HG02938 (cell line): ENCODE data around the gene EPS15.
"Not testable (repeated sequence)": the region's sequence is repeated elsewhere in the genome, so short reads cannot be mapped to it uniquely, and the experiment has no call there.

Experiments
- ATAC-seq: cut with Tn5 transposase; IDR thresholded peaks from one replicate; pipeline ENCODE4 v1.9.1; 2021; ENCODE audit warnings: mild to moderate bottlenecking, moderate library complexity; ENCODE audit not compliant: unreplicated experiment

The EPS15 gene

DNA sequence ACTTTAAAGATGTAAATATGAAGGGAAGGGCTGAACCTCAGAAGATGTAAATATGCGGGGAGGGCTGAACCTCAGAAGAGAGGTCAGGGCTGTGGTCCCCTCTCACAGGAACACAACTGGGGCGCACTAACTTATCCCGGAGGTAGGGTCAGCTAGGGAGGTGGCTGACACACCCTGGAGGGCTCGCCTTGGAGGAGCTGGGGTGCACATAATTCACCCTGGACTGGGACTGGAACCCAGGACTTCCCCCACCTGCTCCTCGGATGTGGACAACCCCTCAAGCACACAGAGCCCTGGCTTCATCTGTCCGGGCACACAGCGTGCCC lies 174.8 kb downstream of the EPS15 start:
- no peak for ATAC-seq

DNA sequence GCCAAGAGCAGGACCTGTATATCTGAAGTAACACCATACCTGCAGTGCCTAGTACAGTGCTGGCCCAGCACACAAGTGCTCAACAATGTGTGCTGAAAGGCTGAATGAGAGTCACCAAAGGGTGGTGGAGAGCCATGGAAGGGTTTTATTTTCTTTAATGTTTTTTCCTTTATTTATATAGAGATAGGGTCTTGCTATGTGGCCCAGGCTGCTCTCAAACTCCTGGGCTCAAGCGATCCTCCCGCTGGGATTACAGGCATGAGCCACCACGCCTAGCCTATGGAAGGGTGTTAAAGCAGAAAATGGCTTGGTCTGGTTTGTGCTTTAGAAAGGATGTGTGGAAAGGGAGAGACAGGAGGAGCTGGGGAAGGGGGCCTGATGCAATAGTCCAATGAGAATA lies 175.4 kb downstream of the EPS15 start:
- no peak for ATAC-seq

DNA sequence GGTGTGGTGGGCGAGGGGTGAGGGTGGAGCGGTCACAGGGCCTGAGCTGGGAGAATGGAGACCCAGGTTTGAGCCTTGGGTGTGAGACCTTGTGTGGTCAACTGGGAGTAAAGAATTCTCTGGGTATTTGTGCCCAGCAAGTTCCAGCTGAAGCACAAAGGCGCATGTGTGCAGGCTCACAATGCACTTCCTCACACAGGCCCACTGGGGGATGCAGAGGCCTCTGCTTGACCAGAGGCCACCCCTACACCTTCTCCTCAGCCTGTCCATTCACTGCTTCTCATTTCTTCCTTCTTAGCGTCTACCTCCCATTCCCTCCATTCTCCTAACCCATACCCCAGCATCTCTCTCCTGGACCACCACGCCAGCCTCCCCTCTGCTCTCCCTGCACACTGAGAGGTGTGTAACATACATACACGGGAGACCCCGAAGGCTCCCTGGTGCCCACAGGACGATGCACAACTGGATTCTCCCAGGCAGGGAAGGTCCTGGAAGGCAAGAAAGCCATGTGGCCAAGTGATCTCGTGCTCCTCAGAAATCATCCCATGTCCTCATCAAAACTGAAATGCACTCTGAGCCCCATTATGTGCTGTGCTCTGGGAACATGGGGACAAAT lies 176.4 kb downstream of the EPS15 start:
- ATAC-seq: peak; percentile 6

DNA sequence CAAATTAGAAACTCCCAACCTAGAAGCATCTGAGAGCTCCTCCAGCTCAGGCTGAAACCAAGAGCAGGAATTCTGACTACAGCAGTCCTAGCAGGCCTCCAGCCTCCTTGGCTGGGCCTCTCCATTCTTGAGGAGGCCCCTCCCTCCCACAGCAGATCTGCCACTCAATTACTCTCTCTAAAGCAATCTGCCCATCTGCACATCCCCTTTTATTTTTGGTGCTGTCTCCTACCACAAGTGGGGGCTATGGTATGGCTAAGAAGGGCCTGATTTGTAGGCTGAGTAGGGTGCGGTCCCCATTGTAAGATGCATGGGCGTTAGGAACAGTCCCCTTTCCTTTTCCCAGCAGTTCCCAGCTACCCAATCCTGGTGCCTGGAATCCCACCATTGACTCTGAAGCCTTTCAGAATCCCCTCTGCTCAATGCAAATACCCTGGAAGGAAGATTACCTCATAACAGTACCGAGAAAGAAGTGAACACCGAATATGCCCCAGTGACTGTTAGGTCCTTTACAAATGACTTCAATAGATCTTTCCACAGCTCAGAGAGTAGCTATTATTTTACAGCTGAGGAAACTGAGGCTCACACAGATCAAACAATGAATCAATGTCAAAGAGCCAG lies 177.1 kb downstream of the EPS15 start:
- peak; percentile 63 for ATAC-seq

DNA sequence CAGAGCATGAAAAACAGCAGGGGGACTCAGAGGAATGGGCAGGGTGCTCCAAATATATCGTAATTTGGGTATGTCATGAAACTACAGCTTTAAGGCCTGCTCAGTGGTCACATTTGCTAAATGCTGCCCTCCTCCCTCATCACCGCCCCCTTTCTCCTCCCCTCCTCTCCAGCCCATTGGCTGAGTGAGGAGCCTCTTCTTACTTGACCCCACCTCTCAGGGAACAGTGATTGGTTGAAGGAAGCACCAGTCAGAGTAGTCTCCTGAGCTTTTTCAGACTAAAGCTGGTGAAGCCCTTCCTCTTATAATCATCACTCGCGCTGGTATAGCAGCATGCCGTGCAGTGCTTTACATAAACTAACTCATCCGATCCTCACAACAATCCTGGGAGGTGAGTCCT lies 178.7 kb downstream of the EPS15 start:
- ATAC-seq: no peak

DNA sequence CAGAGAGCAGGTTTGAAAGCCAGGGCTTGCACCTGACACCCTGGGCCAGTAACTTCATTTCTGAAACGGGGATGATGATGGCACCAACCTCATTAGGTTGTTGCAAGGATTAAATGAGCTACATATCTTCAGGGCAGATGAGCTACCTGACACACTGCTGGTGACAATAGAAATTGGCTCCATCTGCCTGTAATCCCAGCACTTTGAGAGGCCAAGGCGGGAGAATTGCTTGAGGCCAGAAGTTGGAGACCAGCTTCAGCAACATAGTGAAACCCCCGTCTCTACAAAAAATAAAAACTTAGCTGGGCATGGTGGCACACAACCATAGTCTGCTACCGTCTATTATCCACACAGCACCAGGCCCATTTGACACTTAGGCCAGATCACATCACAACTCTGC lies 182.4 kb downstream of the EPS15 start:
- ATAC-seq: no peak

DNA sequence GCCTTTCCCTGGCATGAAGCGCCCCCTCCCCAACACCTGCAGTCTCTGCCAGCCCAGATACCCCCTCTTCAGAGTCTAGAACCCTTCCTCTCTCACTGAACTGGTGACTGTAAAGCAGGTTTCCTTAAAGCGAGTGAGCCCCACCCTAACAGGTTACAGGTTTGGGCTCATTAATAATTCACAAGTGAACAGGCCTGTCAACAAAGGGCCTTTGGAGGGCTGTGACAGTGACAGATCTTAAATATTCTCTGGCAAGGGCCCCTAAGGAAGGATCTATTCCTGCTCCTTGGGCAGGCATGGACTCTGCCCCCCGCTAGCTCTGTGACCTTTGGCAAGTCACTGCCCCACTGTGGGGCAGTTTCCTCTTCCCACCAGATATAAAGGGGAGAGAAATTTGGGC lies 183.1 kb downstream of the EPS15 start:
- ATAC-seq: no peak

DNA sequence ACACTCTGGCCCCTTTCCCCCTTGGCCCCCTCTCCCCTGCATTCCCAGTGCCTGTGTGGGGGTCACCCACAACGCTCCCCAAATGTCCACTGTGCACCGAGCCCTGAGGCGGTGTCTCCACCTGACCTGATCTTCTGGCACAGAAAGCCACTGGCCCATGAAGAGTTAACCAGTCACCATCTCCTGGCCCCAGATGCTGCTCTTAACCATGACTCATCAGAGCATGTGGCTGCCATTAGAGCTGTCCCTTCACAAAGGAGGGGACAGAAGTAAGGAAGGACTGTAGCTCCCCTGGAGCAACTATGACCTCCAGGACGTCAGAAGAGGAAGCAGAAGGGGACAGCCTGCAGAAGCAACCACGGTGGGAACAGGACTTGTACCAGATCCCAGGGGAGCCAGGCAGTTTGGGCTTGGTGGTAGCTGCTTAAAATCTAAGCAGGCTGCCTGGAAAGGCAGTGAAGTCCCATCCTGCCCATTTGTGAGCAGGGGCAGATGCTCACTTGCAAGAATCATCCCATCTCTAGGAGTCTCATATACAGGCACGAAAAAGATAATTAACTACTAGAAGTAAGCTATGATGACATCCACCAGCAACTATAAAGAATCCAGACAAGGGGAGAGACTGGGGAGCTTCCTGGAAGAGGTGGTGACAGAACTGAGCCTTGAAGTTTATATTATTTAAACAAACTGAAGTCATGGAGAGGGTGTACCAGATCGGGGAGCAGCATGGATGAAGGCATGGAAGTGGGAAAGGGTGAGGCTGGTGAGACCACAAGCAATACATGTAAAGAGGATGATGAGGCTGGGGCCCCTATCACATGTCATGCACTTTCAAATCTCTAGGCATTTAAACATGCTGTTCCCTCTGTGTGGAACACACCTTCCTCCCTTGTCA lies 187.6 kb downstream of the EPS15 start:
- ATAC-seq: no peak

DNA sequence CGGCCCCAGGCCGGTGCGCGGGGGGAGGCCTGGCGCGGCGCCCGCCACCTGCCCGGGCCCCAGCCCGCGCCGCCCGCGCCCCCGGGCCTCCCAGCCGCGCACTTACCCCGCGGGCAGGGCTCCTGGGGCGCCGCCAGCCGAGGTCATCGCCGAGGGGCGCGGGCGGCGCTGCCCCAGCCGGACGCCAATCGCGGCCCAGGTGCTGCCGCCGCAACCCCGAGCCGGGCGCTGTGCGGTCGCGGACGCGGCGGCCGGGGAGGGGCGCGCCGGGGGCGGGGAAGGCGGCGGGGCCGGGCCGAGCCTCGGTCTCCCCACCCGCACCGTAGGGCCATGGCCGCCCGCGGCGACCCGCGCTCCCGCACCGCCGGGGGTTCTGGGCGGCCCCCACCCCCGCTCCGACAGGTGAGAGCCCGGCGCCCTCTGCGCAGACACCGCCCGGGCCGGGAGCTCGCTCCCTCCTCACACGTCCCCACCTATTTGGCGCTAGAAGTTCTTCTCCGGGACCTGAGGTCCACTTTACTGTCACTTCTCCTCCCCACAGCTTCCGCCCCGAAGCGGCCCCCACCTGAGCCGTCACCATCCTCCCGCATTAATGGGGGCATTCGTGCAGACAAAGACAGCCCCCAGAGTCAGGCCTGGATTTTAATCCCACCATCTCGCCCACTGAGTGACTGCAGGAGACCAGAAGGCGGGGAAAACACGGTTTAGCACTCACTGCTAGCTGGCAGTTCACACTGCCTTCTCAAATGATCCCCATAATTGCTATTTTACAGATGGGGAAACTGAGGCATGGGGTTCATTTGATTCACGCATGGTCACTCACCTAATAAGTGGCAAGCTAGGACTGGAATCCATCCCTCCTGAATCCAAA lies 188.5 kb downstream of the EPS15 start, which contains the start of gene TTC39A:
TSS of gene TTC39A (minus strand) at position 232 of the 871 bp plus-strand sequence. CDS start at position 147, 85 bp downstream.
- ATAC-seq: no peak

DNA sequence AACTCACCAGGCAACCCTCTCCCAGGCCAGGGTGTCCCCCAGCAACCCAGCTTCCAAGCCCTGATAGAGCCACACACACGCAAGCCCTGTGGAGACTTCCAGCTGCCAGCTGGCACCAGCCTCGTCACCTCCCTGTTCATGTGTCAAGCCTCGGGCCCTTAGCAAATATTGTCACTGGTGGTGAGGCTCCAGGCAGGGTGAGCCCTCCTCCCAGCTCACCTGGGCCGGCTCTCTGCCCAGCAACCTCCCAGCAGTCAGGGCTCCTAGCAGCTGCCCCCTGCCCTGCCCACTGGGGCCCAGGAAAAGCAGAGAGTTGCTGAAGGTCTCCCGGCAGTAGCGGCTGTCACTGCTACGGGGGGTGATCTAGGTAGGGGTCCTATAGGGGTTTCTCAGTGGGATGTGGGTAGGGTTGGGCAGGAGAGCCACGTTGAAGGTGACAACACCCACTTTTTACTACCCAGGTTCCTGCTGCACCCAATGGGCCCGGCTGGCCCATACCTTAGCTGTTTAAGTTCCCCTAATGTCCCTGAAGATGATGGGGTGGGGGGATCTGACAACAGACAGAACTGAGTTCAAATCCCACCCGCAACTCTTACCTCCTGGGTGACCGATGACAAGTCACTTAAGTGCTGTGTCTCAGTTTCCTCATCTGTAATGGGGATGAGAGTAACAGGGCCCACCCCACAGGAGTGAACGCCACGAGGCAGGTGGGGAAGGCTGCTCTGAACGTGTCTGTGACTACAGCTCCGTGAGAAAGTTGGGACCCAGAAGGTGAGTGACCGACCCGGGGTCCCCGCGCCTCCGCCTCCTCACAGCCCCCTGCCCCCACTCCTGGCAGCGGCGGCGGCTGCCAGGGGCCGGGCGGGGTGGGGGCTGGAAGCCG lies 189.4 kb downstream of the EPS15 start:
- ATAC-seq: no peak

DNA sequence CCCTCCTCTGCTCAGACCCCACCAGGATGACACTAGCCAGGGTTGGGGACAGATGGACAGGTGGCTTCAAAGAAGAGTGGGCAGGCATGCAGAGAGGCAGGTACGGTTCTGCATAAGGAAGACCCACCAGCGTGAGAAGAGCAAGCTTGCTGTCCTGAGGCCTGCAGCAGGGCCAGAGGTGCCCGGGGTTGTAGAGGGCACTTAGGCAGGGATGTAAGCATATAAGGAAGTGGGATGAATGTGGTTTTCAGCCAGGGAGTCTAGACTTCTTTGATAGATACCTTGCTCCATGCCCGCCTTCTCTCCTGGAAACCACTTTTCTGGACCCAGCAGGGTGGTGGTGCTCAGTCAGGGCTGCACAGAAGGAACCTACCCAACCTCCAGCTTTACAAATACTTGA lies 190.1 kb downstream of the EPS15 start:
- no peak for ATAC-seq

DNA sequence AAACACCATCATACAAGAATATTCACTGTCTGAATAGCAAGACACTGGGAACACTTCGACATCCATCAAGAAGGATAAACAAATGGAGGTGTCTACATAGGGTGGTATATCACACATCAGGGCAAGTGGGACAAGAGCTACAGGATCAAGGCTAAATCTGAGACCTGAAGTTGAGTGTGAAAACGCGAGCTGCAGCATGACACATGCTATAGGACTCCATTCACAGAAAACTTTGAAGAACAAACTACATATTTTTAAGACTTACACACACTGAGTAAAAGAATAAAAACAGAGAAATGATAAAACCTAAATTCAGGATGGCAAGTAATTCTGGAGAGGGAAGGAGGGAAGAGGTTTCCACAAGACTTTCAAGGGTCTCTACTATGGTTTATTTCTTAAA lies 190.8 kb downstream of the EPS15 start:
- no peak for ATAC-seq

DNA sequence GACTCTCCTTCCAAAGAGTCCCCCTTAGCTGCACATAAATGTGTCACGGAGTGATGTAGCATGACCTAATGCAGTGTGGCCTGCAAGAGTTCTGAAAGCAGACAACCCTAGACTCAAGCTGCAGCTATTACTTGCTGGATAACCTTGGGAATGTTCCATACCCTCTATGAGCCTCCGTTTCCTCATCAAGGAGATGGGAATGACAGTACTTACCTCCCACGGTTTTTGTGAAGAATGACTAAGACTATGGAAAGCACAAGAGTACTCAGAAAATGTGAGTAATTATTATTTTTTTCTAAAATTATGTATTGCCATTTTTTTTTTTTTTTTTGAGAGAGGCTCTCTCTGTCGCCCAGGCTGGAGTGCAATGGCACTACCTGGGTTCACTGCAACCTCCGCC lies 191.7 kb downstream of the EPS15 start:
- ATAC-seq: no peak

DNA sequence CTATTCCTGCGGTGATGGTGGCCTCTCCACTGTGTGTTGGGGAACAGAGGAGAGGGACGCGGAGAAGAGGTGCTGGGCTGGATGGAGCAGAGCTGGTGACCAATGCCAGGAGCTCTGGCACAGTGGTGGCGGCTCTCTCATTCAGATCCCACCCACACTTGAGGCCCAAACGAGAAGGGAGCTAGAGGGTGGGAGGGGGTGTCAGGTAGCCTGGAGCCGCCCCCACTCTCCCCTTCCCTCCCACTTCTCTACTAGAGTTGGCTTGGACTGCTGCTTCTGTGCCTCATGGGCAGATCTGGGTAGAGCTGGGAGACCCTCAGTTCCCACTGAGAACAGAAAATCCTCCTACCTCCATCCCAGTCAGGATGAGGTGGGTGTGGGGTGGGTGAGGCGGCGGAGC lies 192.2 kb downstream of the EPS15 start:
- ATAC-seq: no peak

DNA sequence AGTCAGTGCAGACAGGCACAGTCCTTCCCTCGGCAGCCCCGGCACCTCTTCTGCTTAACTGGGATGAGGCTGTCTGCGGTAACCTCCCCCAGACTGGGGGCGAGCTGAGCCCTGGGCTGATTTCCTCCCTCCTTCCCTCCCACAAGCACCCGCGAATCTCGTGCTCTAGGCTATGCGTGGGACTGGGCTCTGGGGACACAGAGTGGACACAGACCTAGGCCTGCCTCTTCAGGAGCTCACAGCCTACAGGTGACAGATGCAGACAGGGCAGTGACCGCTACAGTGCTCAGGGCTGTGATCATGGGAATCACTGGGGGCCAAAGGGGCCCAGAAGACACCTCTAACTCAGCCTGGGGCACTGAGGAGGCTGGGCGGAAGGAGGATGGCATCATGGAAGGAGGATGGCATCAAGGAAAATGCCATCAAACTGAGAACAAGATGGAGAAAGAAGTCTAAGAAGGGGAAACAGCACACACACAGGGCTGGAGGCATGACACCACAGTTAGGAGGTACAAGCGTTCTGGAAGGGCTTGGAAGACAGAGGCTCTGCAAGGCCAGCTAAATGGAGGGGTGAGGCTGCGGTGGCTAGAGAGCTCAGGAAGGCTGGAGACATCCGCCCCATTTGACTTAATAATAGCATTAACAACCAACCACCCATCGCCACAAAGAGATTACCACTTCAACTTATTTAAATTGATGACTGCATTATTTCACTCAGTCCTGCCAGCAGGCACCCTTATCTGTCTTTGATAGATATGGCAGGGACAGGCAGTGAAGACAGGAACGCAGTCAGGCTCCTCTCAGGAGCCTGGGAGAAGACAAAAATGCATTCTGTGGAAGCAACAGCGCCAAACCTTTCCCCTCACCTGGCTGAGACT lies 192.9 kb downstream of the EPS15 start:
- ATAC-seq: no peak

DNA sequence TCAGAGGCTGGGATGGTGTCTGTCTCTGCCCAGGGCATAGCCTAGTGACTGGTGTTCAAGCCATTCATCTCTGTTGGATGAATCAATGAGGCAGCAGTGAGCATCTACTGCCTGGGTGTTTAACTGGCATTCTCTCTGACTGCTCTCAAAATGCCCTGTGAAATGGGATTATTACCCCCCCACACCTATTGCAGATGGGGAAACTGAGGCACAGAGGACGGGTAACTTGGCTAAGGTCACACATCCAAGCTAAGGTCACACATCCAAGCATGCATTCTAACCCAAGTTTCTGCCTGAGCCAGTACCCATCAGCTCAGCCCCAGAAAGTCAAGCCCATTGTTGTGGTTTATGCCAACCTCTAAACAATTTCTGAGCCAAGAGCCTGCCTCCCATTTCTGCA lies 193.7 kb downstream of the EPS15 start:
- ATAC-seq: no peak

DNA sequence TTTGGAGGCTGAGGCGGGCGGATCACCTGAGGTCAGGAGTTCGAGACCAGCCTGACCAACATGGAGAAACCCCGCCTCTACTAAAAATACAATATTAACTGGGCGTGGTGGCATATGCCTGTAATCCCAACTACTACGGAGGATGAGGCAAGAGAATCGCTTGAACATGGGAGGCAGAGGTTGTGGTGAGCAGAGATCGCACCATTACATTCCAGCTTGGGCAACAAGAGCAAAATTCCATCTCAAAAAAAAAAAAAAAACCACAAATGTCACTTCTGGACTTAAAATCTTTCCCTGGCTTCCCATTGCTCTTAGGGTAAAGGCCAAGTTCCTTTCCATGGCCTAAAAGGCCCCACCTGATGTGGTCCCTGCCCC lies 194.1 kb downstream of the EPS15 start:
- ATAC-seq: not testable (repeated sequence)

DNA sequence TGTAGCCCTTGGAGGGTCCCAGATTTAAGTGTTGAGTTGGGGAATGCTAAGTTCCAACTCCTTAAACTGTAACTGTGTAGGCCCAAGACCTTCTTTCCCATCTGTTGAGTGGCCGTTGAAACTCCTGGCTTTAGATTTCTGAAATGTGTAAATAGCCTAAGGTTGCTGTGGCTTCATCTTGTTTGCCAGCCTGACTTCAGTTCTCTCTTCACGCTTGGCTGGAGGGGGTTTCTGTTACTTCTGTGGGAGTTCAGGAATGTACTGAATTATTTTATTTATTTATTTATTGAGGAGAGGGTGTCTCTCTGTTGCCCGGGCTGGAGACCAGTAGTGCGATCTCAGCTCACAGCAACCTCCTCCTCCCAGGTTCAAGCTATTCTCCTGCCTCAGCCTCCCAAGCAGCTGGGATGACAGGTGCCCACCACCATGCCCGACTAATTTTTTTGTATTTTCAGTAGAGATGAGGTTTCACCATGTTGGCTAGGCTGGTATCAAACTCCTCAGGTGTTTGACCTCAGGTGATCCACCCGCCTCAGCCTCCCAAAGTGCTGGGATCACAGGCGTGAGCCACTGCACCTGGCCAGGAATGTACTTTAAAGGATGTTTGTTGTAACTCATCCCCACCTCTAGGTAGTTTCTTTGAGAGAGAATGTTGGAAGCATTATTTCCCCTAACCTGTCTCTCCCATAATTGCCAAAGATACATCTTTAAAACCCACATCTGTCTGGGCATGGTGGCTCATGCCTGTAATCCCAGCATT lies 194.6 kb downstream of the EPS15 start:
- ATAC-seq: no peak

DNA sequence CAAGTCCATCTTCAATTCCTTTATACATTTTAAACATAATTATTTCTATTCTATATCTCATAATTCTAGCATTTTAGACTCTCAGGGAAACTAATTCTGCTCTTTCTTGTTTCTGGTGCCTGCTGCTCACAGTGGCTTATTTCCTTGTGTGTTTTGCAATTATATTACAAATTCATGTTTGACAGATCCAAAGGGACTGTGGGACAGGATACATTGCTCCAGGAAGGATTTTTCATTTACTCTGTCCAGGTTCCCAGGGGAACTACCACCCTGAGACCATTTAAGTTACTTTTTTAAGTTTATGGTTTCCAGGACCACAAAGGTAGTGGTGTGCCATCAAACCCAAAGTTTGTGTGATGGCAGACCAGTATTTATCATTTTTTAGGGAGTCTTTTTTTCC lies 195.3 kb downstream of the EPS15 start:
- ATAC-seq: no peak
